NCI-H1092 (cell line): Measurements from ENCODE around the gene RANBP6.
"Not testable (repeated sequence)": the region's sequence is repeated elsewhere in the genome, so short reads cannot be mapped to it uniquely, and the experiment has no call there.

Experiments
- DNase-seq: peaks from one replicate; lab custom pipeline; 2025; lab: John Stamatoyannopoulos, UW

The RANBP6 gene

DNA sequence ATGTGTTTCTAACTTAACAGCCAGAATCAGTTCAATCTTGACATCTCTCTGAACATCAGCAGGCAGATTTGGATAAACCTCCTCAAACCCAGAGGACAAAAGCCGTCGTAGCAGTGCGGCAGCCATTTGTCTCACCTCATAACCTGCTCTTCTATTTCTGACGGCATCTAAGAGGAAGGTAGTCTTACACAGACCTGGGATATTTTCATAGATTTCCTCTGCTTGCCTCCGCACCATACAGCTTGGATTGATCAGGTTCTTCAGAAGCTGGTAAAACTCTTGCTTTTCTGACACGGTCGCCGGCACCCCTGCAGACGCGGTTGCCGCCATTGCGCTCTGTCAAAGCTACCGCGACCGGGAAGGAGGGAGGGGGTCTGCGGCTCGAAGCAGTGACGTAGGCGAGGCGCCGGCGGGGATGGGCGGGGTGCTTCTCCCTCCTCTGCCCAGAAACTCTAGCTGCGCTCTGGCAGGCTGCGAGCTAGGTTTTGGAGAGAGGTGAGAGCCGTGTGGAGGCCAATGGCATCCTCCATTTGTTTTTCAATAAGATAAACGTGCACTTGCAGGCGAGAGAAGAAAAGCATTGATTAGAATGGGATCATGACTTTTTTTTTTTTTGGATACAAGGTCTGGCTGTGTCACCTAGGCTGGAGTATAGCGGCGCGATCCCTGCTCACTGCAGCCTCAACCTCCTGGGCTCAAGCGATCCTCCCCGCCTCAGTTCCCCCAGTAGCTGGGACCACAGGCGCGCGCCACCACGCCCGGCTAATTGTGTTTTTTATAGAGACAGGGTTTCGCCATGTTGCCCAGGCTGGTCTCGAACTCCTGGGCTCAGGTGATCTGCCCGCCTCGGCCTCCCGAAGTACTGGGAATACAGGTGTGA, at the start of gene RANBP6:
Gene RANBP6 (minus strand): TSS at position 347 of the 880 bp plus-strand sequence. CDS start 17 bp downstream, at position 330.
- peak; percentile 90 for DNase-seq

- DNase-seq, result not testable (repeated sequence)
Observed at GRCh38 chr9:6063146-6063545, 47.7 kb upstream of the RANBP6 start.

DNA sequence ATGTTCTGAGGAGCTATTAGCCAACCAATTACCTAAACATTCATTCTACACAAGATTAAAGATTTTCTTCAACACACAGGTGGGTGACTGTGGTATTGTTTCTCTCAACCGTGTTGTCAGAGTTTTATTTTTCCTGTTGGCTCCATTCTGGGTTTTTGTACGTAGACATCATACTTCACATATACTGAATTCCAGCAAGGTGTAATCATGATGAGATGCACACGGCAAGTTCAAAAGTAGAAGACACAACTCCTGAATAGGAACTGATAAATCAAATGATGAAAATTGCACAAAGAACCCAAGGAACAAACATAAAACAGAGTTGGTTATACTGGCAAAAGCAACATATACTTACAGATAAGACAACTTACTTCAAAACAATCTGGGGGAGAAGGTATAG, 40.2 kb upstream of the RANBP6 start:
- no peak for DNase-seq

DNA sequence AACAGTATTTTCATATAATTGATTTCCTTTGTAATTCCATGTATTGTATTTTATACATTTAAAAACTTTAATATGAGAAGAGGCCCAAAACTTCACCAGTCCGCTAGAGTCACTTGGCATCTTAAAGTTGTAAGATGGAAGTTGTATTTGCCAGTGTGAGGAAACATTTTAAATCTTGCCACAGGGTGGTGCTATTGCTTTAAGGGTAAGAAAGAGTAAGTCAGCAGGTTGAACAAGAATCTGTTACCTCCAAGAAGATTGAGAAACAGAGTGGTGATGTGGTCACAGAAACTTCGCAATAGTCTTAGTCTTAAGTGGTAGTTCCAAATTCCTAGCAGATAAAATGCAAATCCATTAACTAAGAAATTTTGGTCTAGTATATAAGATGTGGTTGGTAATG, 39.8 kb upstream of the RANBP6 start:
- peak; percentile 29 for DNase-seq

- peak; percentile 79 for DNase-seq
Observed at GRCh38 chr9:6054280-6055099, 39.1 kb upstream of the RANBP6 start.

GRCh38 chr9:6052293-6052919, 37.0 kb upstream of the RANBP6 start:
- DNase-seq, result no peak

DNA sequence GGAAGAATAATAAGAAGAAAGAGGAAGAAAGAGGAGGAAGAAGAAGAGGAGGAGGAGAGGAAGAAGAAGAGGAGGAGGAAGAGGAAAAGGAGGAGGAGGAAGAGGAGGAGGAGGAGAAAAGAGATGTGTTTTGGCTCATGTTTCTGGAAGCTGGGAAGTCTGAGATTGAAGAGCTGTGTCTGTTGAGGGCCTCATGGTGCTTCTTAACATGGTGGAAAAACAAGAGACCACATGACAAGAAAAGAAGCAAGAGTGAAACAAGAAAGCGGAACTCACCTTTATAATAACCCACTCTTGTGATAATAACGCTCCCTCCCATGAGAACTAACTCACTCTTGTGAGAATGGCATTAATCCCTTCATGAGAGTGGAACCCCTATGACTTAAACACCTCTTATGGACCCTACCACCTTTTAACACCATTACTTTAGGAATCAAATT, 36.1 kb upstream of the RANBP6 start:
- DNase-seq, result no peak

- no peak for DNase-seq
Observed at GRCh38 chr9:6049798-6050197, 34.4 kb upstream of the RANBP6 start.

DNA sequence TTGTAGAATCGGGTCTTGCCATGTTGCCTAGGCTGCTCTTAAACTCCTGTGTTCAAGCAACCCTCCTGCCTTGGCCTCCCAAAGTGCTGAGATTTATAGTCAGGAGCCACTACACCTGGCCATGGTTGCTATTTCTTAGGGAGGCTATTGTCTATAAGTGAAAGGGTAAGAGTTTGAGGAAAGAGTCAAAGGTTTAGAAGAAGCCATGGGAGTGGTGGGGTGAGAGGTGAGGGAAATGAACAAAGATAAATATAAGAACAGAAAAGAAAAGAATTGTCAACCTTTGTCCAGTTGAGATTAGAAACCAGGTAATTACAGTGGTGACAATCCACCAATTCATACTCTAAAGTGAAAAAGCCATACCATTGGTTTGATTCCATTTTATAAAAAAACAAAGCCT, 32.6 kb upstream of the RANBP6 start:
- DNase-seq, result no peak

DNA sequence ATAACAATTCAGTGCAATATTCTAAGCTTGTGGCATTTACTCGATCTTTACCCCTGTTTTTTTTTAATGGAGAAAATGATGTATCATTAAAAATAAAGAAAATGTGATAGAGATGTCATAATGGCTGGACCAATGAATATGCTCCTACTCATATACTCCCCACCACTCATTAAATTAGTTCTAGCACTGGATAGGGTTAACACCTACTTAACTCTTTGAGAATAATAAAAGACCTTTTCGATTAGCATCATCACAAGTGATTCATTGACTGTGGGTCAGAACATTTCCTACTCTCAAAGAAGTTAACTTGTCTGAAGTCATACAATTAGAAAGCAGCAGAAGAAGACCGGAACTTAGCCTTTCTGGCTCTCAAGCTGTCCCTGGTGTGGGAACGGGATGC, 31.6 kb upstream of the RANBP6 start:
- no peak for DNase-seq

DNA sequence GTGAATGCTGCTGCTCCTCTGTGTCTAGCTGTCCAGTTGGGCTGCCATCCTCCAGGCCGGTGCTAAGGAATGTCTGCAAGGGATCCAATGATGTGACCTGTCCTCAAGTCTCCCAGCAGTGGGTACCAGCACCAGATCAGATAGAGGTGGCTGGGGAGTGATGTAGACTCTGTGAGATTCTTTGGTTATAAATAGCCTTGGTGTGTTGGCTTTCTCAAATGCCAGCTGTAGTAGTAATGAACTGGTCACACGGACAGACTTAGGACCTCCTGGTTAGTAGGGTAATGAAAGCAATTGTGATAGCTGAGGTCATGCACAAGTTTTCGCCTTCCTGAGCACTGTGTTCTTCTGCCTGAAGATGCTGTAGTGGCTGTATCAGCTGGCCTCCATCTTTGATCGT, 29.9 kb upstream of the RANBP6 start:
- DNase-seq, result no peak

DNA sequence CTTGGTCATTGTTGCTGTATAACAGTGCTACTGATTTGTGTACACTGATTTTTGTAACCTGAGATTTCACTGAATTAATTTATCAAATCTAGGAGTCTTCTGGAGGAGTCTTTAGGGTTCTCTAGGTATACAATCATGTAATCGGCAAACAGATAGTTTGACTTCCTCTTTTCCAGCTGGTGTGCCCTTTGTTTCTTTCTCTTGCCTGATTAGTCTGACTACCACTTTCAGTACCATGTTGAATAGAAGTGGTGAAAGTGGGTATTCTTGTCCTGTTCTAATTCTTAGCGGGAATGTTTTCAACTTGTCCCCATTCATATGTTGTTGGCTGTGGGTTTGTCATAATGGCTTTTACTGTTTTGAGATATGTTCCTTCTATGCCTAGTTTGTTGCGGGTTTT, 24.7 kb upstream of the RANBP6 start:
- no peak for DNase-seq

DNA sequence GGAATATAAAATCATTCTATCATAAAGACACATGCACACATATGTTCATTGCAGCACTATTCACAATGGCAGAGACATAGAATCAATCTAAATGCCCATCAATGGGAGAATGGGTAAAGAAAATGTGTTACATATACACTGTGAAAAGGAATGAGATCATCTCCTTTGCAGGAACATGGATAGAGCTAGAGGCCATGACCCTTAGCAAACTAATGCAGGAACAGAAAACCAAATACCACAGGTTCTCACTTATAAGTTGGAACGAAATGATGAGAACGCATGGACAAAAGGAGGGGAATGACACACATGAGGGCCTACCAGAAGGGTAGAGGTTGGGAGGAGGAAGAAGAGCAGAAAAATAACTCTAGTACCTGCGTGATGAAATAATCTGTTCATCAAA, 21.0 kb upstream of the RANBP6 start:
- DNase-seq, result no peak

DNA sequence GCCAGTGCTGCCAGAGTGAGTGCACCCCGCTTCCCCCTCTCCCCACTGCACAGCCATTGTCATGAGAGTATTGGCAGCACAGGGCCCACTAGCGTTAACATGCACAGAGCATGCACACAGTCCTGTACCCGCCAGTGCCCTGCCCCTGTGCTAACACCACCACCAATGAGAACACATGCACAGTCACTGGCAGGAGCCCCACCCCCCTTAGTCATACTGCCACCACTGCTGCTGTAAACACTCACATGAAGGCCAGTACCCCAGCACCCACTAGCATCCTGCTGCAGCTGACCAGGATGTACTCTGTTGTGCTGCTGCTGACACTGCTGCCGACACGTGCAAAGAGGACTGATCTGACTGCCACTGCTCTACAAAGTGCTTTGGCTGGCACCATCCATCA, 19.5 kb upstream of the RANBP6 start:
- DNase-seq, result no peak

DNA sequence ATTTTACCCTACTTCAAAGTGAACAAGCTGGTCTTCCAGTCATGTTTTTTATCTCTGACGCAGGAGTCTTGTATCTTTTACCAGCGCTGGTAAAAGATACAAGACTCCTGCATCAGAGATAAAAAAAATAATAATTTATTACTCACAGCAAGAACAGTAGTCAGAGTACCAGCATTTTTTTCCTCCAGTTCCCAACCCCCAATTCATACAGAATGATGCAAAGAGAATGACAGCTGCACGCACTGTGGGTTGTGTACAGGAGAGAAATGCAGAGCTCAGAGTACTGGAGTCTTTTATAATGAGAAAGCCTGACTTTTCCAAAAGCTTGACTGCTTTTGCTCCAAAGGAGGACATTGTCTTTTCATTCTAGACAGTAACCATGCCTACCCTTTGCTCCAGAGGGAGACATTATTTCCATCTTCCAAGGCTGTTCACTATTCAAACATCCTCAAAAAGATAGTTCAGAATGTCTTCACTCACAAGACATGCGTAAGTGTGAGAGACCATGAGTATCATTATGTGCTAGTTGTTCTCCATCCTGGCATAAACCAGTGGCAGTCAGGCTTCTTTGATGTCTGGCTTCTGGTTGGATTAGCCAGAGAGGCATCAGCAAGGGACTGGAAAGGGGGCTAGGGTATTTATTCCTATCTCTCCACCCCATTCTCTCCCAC, 14.3 kb upstream of the RANBP6 start:
- peak; percentile 9 for DNase-seq

DNA sequence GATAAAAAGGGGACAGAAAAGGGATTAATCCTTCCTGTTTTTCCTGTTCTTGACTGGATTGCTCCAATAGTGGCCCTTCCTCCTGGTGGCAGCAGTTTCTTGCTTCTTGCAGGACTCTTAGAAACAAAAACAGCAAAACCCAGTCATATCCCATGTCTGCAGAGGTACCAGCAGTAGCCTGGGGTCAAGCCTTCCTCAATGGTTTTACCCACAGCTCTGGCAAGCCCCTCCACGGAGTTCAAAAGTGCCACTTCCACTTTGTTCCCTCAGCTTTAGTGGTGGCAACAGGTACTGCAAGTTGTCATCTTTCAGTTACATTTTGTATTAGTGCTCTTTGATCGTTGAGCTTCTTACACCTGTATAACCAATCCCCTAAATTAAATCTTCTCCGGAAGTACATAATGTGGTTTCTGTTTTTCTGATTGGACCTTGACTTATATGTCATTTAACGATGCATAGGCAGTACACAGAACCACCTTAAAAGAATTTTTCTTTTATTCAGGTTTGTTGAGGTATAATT, 8.7 kb upstream of the RANBP6 start:
- DNase-seq, result no peak

DNA sequence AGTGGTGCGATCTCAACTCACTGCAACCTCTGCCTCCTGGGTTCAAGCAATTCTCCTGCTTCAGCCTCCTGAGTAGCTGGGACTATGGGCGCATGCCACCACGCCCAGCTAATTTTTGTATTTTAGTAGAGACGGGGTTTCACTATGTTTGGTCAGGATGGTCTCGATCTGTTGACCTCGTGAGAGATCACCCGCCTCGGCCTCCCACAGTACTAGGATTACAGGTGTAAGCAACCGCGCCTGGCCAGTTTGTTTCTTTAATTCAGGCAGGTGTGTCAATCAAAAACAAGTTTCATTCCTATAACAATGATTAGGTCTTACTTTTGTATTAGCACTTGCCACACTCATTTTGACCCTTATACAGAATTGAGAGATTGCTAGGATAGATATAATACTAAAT, 1.6 kb upstream of the RANBP6 start:
- DNase-seq, result not testable (repeated sequence)

- DNase-seq, result no peak
Observed at GRCh38 chr9:6014670-6015270, 654 bp downstream of the RANBP6 start.

- peak; percentile 99 for DNase-seq
Observed at GRCh38 chr9:6008169-6008979, 7.0 kb downstream of the RANBP6 start.

DNA sequence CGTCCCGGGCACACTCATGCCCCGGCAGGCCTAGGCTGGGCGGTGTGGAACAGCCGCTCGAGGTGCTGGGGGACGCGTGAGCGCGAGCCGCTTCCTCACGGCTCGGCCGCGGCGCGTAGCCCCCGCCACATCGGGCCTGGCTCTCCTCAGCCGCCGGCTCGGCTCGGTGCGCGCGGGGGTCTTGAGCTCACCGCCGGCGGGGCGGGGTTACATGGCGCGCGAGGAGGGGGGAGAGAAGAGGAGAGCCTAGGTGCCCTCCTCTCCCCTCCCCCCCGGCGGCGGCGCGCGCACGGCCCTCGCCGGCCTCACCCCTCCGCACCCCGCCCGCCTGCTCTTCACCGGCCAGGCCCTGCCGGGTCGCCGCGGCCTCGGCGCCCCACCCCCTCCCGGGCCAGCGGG, 7.7 kb downstream of the RANBP6 start:
- DNase-seq, result peak; percentile 88
